ENCODE measurements around the gene CAPN12. TPM values are rescaled to one million over a fixed set of nuclear protein-coding genes. Genes with fewer than 3 reads are reported as not detected.

The CAPN12 gene
- total RNA-seq, 1 donor from 2014 or later: 0.22 TPM

DNA sequence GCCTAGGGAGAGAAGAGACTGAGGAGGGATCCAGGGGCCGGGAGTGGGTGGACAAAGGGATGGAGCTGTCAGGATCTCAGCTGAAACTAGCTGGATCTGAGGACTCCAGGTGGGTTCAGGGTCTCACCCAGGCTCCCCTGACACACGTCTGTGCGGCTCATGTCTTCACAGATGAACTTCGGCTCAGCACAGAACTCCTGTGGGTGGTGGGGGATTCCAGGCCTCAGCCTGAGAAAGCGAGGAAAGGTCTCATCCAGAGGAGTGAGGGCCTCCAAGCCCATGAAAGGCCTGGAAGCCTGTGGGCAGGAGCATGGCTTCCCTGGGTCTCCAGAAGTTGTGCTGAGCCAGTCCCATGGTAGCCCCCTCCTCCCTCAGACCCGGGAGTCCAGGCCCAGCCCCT is 1.4 kb downstream of the CAPN12 start:
- H3K9me3 ChIP-seq (replicated peaks): no peaks in the 10 kb centered on the region
- H3K4me1 ChIP-seq: no peaks in the 10 kb centered on the region
- no peak overlapping the region for H3K4me3 ChIP-seq
- no peak overlapping the region for H3K27ac ChIP-seq (replicated peaks)
- no peaks in the 10 kb centered on the region for H3K27me3 ChIP-seq (ENCODE audit: low read depth)
- intact Hi-C loops (cut with micrococcal nuclease): no loop called here
- DNase-seq: no peak
- no peaks in the 10 kb centered on the region for H3K36me3 ChIP-seq
- TF ChIP-seq, protein P1, sequence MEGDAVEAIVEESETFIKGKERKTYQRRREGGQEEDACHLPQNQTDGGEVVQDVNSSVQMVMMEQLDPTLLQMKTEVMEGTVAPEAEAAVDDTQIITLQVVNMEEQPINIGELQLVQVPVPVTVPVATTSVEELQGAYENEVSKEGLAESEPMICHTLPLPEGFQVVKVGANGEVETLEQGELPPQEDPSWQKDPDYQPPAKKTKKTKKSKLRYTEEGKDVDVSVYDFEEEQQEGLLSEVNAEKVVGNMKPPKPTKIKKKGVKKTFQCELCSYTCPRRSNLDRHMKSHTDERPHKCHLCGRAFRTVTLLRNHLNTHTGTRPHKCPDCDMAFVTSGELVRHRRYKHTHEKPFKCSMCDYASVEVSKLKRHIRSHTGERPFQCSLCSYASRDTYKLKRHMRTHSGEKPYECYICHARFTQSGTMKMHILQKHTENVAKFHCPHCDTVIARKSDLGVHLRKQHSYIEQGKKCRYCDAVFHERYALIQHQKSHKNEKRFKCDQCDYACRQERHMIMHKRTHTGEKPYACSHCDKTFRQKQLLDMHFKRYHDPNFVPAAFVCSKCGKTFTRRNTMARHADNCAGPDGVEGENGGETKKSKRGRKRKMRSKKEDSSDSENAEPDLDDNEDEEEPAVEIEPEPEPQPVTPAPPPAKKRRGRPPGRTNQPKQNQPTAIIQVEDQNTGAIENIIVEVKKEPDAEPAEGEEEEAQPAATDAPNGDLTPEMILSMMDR (IDR thresholded peaks at IDR 0.05; ENCODE audit: borderline replicate concordance): no peak

DNA sequence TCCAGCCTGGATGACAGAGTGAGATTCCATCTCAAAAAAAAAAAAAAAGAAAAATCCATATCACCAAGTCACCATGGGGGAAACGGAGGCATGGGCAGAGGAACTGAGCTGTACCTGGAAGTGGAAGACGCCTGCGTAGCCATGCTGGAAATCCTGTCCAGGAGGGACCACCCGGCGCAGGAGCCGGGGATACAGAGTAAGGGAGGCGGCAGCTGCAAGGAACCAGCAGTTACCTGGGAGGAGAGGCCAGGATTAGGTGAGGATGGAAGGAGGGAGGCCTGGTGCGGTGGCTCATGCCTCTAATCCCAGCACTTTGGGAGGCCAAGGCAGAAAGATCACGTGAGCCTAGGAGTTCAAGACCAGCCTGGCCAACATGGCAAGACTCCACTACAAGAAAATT is 2.0 kb downstream of the CAPN12 start:
- H3K9me3 ChIP-seq (replicated peaks): no peaks in the 10 kb centered on the region
- no peaks in the 10 kb centered on the region for H3K27me3 ChIP-seq (ENCODE audit: low read depth)
- no peak overlapping the region for H3K27ac ChIP-seq (replicated peaks)
- TF ChIP-seq, protein P1 (IDR thresholded peaks at IDR 0.05; ENCODE audit: borderline replicate concordance): no peak
- DNase-seq: no peak
- H3K4me1 ChIP-seq: peaks cover under 1% of the 10 kb centered on the region
- H3K36me3 ChIP-seq: no peaks in the 10 kb centered on the region
- H3K4me3 ChIP-seq: no peak overlapping the region
- intact Hi-C loops (cut with micrococcal nuclease): no loop called here

DNA sequence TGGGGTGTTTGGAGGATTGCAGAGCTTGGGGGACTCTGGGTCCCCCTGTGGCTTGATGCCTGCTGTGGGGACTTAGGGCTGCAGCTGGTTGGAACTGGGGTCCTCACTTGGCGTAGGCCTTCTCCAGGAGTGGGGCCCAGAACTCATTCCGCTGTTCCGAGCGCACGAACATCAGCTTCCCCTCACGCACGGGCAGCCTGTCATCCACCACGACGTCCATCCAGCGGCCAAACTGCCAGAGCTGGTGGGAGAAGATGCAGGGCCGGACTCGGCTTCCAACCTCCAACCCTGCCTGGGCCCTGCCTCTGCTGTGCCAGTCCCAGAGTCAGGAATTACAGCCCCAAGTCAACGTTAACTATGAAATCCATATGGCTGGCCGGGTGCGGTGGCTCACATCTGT is 2.6 kb downstream of the CAPN12 start:
- no peak for DNase-seq
- no peaks in the 10 kb centered on the region for H3K27me3 ChIP-seq (ENCODE audit: low read depth)
- H3K27ac ChIP-seq (replicated peaks): no peak overlapping the region
- H3K4me1 ChIP-seq: peaks cover 3% of the 10 kb centered on the region
- H3K9me3 ChIP-seq (replicated peaks): no peaks in the 10 kb centered on the region
- no peak overlapping the region for H3K4me3 ChIP-seq
- H3K36me3 ChIP-seq: no peaks in the 10 kb centered on the region
- intact Hi-C loops (cut with micrococcal nuclease): no loop called here
- TF ChIP-seq, protein P1 (IDR thresholded peaks at IDR 0.05; ENCODE audit: borderline replicate concordance): no peak

DNA sequence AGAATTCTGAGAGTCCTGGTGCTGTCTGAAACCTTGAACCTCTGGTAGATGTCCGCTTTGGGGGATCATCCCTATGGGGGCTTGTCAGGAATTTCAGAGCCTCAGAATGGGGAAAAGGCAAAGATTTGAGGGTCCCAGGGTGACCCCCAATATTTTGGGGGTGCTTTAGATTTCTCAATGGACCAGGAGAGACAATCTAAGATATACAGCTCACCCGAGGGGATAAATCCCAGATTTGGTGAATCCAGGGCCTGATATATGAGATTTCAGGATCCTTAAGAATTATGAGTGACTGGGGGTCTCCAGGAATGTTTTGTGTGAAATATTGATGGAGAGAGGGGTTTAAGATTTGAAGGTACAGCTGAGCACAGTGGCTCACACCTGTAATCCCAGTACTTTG is 3.3 kb downstream of the CAPN12 start:
- Histone ChIP-seq H3K27me3 (ENCODE audit: low read depth) (no peaks in the 10 kb centered on the region), H3K36me3 (no peaks in the 10 kb centered on the region), H3K4me1 (peaks cover 10% of the 10 kb centered on the region), H3K27ac (replicated peaks) (no peak overlapping the region), H3K9me3 (replicated peaks) (no peaks in the 10 kb centered on the region), H3K4me3 (no peak overlapping the region)
- intact Hi-C loops (cut with micrococcal nuclease): no loop called here
- TF ChIP-seq, protein P1 (IDR thresholded peaks at IDR 0.05; ENCODE audit: borderline replicate concordance): no peak
- no peak for DNase-seq

DNA sequence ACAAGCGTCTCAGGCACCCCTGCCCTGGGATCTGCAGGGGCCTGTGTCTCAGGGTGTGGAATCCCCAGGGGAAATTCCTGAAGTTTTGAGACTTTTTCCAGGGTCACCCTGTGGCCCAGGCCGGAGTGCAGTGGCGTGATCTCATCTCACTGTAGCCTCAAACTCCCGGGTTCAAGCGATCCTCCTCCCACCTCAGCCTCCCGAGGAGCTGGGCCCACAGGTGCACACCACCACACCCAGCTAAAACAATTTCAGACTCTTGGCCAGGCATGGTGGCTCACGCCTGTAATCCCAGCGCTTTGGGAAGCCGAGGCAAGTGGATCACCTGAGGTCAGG is 4.0 kb downstream of the CAPN12 start:
- H3K27me3 ChIP-seq (ENCODE audit: low read depth): no peaks in the 10 kb centered on the region
- H3K36me3 ChIP-seq: no peaks in the 10 kb centered on the region
- DNase-seq: no peak
- H3K27ac ChIP-seq (replicated peaks): no peak overlapping the region
- intact Hi-C loops (cut with micrococcal nuclease): no loop called here
- H3K4me3 ChIP-seq: no peak overlapping the region
- H3K4me1 ChIP-seq: peaks cover 11% of the 10 kb centered on the region
- TF ChIP-seq, protein P1 (IDR thresholded peaks at IDR 0.05; ENCODE audit: borderline replicate concordance): no peak
- no peaks in the 10 kb centered on the region for H3K9me3 ChIP-seq (replicated peaks)

Measured in left ventricle myocardium inferior (tissue), 1 donor.